HepG2 (cell line): ENCODE data around the gene RPAP2. TPM values are rescaled to one million over a fixed set of nuclear protein-coding genes. Genes with fewer than 3 reads are reported as not detected.

Experiments used
- ATAC-seq: fragments of 200-7000 bp; cut with Tn5 transposase; 3 replicates; pipeline ENCODE4 v1.9.1; 2020; ENCODE audit warnings: mild to moderate bottlenecking, moderate library complexity
- BruUV-seq: library from RNA; stranded (reverse); fragments of 400-500 nt; replicated peaks from 2 replicates; lab custom pipeline; 2021; lab: Mats Ljungman, UMichigan
- CTCF ChIA-PET: fragments of 300-600 bp; formaldehyde crosslinking; extraction: SDS; loops from one replicate; lab custom pipeline; 2021; ENCODE audit warnings: low total read pairs, inconsistent platforms, low intra/inter-chr PET ratio; lab: Yijun Ruan, JAX
- POLR2A ChIA-PET: fragments of 350-600 bp; sonication (Branson Sonifier 250); formaldehyde crosslinking; loops from one replicate; lab custom pipeline; 2020; ENCODE audit warnings: antibody characterized with exemption, inconsistent platforms; lab: Yijun Ruan, JAX
- DNase-seq: peaks from one replicate; pipeline ENCODE4 v3.0.0-alpha.2; 2015; ENCODE audit warnings: low spot score
- FAIRE-seq: peaks from 3 replicates; lab custom pipeline; 2011; peaks lifted over from hg19 to GRCh38; lab: Jason Lieb, UNC
- H2AFZ ChIP-seq: one replicate; pipeline ENCODE4 v1.6.1; 2011; ENCODE audit warnings: low read length, inconsistent platforms
- H3K27ac ChIP-seq: fragments of 300-600 bp; 3 replicates; pipeline ENCODE4 v1.8.0; 2011; ENCODE audit warnings: mixed run types, mild to moderate bottlenecking, mixed read lengths, low read length, inconsistent platforms; ENCODE audit not compliant: insufficient read depth; ENCODE audit errors: extremely low read length
- H3K27me3 ChIP-seq, 2 experiments: fragments of 200-600 bp in 1 of 2; 2 replicates in 1 of 2; 3 replicates in 1 of 2; pipeline versions ENCODE4 v1.6.0 to v1.8.0; 2011; ENCODE audit warnings: low read length in 2 of 2, mild to moderate bottlenecking in 2 of 2, moderate library complexity in 2 of 2, inconsistent platforms in 1 of 2; ENCODE audit not compliant: insufficient read depth in 2 of 2, control insufficient read depth in 1 of 2
- H3K36me3 ChIP-seq, 2 experiments: fragments of 200-600 bp in 1 of 2; replicated peaks in 1 of 2; 2 replicates in 1 of 2; 3 replicates in 1 of 2; pipeline versions ENCODE4 v1.5.1 to v1.8.0; 2011; ENCODE audit warnings: low read length in 2 of 2, inconsistent platforms in 1 of 2; ENCODE audit not compliant: insufficient read depth in 2 of 2, control insufficient read depth in 1 of 2
- H3K4me1 ChIP-seq: 2 replicates; pipeline ENCODE4 v1.5.1; 2012; ENCODE audit warnings: low read length, inconsistent platforms; ENCODE audit not compliant: insufficient read depth
- H3K4me2 ChIP-seq: 2 replicates; pipeline ENCODE4 v1.6.0; 2011; ENCODE audit warnings: low read depth, low read length, inconsistent platforms
- H3K4me3 ChIP-seq, 3 experiments: fragments of 200-600 bp in 1 of 3; sonication (generic), shearing (Covaris generic) in 1 of 3; replicated peaks in 1 of 3; 2 replicates each; pipeline ENCODE4 v1.5.1; 2011 to 2016; ENCODE audit warnings: low read length in 3 of 3, inconsistent platforms in 2 of 3, low read depth in 2 of 3, mild to moderate bottlenecking in 2 of 3, control low read depth in 1 of 3, mixed read lengths in 1 of 3; ENCODE audit not compliant: insufficient read depth in 1 of 3
- H3K79me2 ChIP-seq: one replicate; pipeline ENCODE4 v1.6.1; 2011; ENCODE audit warnings: low read length, inconsistent platforms; ENCODE audit not compliant: insufficient read depth
- H3K9ac ChIP-seq: 2 replicates; pipeline ENCODE4 v1.6.0; 2011; ENCODE audit warnings: mild to moderate bottlenecking, low read depth, low read length, inconsistent platforms; ENCODE audit not compliant: insufficient read depth
- H3K9me3 ChIP-seq: 2 replicates; pipeline ENCODE4 v1.5.1; 2012; ENCODE audit warnings: mild to moderate bottlenecking, low read length
- H4K20me1 ChIP-seq: 2 replicates; pipeline ENCODE4 v1.6.0; 2011; ENCODE audit warnings: inconsistent platforms, mild to moderate bottlenecking, low read length, moderate library complexity; ENCODE audit not compliant: insufficient read depth
- FLYWCH1 ChIP-seq: sonication (generic); formaldehyde crosslinking; IDR thresholded peaks from 2 replicates; pipeline ENCODE4 v1.8.1; 2023; ENCODE audit warnings: mild to moderate bottlenecking, missing genetic modification reagents
- NRL ChIP-seq: sonication (generic); formaldehyde crosslinking; IDR thresholded peaks from 2 replicates; pipeline ENCODE4 v1.5.0; 2020; ENCODE audit warnings: missing genetic modification reagents, mild to moderate bottlenecking, moderate library complexity, borderline replicate concordance
- SAFB2 ChIP-seq: sonication (generic); formaldehyde crosslinking; IDR thresholded peaks from 2 replicates; pipeline ENCODE4 v1.5.1; 2020; ENCODE audit warnings: missing genetic modification reagents, low read depth, mild to moderate bottlenecking, borderline replicate concordance
- SMC3 ChIP-seq: IDR thresholded peaks from 2 replicates; pipeline ENCODE4 v1.6.1; 2011; ENCODE audit warnings: low read length, improper control_type of control experiment
- STAG1 ChIP-seq: sonication (generic); formaldehyde crosslinking; IDR thresholded peaks from 2 replicates; pipeline ENCODE4 v1.4.0; 2020; ENCODE audit warnings: missing genetic modification reagents
- ZNF337 ChIP-seq: sonication (generic); formaldehyde crosslinking; IDR thresholded peaks from 2 replicates; pipeline ENCODE4 v1.5.1; 2020; ENCODE audit warnings: missing genetic modification reagents, low read depth, mild to moderate bottlenecking, borderline replicate concordance
- ZNF552 ChIP-seq: sonication (generic); formaldehyde crosslinking; IDR thresholded peaks from 2 replicates; pipeline ENCODE4 v1.9.0; 2022; ENCODE audit warnings: missing genetic modification reagents, mild to moderate bottlenecking, borderline replicate concordance
- in situ Hi-C: cut with HindIII; loops from 2 replicates; pipeline ENCODE4 v1.10.0; 2017; ENCODE audit warnings: low pct_unique_long_range_greater_than_20kb; ENCODE audit not compliant: extremely low pct_ligation_motif_present
- intact Hi-C: fragments of 100-400 bp; cut with micrococcal nuclease; formaldehyde crosslinking; loops from one replicate; pipeline ENCODE4 v1.10.0; 2022; ENCODE audit not compliant: unreplicated experiment
- polyA plus RNA-seq, 8 experiments: library from polyadenylated mRNA; depleted of rRNA in 3 of 8; stranded (reverse) in 7 of 8; unstranded in 1 of 8; fragments of >200 nt; fragmentation: Illumina TruSeq in 4 of 8; extraction: Trizol in 4 of 8; gene quantifications; 2 replicates each; pipeline versions ENCODE4 v1.2.1 to v1.2.3, GENCODE V29; 2011 to 2016; ENCODE audit warnings: low read depth in 4 of 8, missing spikeins in 1 of 8, mixed read lengths in 1 of 8; ENCODE audit not compliant: insufficient read depth in 1 of 8
- total RNA-seq, 5 experiments: library from RNA; depleted of rRNA; stranded (reverse); fragments of >200 nt; fragmentation: Illumina TruSeq; extraction: Trizol; gene quantifications; 2 replicates each; pipeline ENCODE4 v1.2.3, GENCODE V29; 2016; ENCODE audit warnings: low read depth in 1 of 5
- TF ChIP-seq, protein P1 (sequence below): sonication (generic); formaldehyde crosslinking; IDR thresholded peaks from 2 replicates; pipeline ENCODE4 v1.9.0; 2021; ENCODE audit warnings: missing genetic modification reagents, borderline replicate concordance
- TF ChIP-seq, protein P2 (sequence below): sonication (generic); formaldehyde crosslinking; IDR thresholded peaks from 2 replicates; pipeline ENCODE4 v1.4.0; 2020; ENCODE audit warnings: missing genetic modification reagents
- TF ChIP-seq, protein P3 (sequence below): sonication (generic); formaldehyde crosslinking; IDR thresholded peaks from 2 replicates; pipeline ENCODE4 v1.8.1; 2023; ENCODE audit warnings: mild to moderate bottlenecking, missing genetic modification reagents
- TF ChIP-seq, protein P4 (sequence below): sonication (generic); formaldehyde crosslinking; IDR thresholded peaks from 2 replicates; pipeline ENCODE4 v1.5.0; 2020; ENCODE audit warnings: mild to moderate bottlenecking, missing genetic modification reagents, moderate library complexity
- TF ChIP-seq, protein P5 (sequence below): sonication (generic); formaldehyde crosslinking; IDR thresholded peaks from 2 replicates; pipeline ENCODE4 v1.5.0; 2020; ENCODE audit warnings: missing genetic modification reagents

Gene RPAP2
- total and polyA plus RNA-seq, 2 of the 13 experiments (the other 11 are each of a cell fraction or from before 2014, with no cell fraction given), result 10.0 to 34.8 TPM

DNA sequence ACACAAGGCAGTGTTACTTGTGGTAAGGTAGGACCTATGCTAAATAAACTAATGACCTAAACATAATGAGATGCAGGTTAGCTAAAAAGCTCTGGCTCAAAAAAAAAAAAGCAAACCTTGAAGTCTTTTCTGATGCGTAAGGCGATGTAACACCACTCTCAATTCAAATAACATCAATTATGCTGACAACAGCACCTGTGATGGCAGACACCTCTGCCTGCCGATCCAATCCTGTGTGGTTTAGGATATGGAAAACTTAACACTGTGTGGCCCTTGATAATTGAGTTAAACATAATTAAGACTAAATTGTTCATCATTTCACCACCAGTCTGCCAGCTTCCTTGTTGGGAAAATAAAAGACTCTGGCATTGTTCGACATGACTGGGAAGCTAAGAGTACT, 9.1 kb downstream of the RPAP2 start (continued):
- TF ChIP-seq, protein P1, sequence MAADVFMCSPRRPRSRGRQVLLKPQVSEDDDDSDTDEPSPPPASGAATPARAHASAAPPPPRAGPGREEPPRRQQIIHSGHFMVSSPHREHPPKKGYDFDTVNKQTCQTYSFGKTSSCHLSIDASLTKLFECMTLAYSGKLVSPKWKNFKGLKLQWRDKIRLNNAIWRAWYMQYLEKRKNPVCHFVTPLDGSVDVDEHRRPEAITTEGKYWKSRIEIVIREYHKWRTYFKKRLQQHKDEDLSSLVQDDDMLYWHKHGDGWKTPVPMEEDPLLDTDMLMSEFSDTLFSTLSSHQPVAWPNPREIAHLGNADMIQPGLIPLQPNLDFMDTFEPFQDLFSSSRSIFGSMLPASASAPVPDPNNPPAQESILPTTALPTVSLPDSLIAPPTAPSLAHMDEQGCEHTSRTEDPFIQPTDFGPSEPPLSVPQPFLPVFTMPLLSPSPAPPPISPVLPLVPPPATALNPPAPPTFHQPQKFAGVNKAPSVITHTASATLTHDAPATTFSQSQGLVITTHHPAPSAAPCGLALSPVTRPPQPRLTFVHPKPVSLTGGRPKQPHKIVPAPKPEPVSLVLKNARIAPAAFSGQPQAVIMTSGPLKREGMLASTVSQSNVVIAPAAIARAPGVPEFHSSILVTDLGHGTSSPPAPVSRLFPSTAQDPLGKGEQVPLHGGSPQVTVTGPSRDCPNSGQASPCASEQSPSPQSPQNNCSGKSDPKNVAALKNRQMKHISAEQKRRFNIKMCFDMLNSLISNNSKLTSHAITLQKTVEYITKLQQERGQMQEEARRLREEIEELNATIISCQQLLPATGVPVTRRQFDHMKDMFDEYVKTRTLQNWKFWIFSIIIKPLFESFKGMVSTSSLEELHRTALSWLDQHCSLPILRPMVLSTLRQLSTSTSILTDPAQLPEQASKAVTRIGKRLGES (CRISPR knock-in tag), result no peak
- TF ChIP-seq SAFB2 (CRISPR knock-in tag), result no peak
- TF ChIP-seq, protein P2, sequence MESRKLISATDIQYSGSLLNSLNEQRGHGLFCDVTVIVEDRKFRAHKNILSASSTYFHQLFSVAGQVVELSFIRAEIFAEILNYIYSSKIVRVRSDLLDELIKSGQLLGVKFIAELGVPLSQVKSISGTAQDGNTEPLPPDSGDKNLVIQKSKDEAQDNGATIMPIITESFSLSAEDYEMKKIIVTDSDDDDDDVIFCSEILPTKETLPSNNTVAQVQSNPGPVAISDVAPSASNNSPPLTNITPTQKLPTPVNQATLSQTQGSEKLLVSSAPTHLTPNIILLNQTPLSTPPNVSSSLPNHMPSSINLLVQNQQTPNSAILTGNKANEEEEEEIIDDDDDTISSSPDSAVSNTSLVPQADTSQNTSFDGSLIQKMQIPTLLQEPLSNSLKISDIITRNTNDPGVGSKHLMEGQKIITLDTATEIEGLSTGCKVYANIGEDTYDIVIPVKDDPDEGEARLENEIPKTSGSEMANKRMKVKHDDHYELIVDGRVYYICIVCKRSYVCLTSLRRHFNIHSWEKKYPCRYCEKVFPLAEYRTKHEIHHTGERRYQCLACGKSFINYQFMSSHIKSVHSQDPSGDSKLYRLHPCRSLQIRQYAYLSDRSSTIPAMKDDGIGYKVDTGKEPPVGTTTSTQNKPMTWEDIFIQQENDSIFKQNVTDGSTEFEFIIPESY, result no peak
- TF ChIP-seq FLYWCH1, result no peak
- TF ChIP-seq, protein P3, sequence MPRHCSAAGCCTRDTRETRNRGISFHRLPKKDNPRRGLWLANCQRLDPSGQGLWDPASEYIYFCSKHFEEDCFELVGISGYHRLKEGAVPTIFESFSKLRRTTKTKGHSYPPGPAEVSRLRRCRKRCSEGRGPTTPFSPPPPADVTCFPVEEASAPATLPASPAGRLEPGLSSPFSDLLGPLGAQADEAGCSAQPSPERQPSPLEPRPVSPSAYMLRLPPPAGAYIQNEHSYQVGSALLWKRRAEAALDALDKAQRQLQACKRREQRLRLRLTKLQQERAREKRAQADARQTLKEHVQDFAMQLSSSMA, result no peak
- TF ChIP-seq, all 625 proteins: peak for 2

DNA sequence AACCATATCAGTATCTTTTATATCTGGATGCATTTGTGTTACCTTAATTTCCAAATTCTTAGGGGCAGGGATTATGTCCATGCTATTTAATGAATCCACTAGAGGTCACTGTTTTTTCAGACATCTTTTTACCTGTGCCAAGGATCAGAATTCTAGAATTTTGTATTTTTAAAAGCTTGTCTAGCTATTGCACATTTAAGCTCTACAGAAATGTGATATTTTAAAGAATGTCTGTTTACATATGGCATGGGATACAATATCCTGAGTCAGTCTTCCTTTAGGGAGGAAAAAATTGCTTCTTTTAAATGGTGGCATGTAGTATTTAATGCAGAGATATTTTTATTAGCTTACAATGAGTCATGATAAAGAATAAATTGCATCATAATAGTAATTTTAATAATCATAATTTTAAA, 11.3 kb downstream of the RPAP2 start:
- no TSS peak for BruUV-seq
- no peaks in the 10 kb centered on the region for H4K20me1 ChIP-seq
- H3K27ac ChIP-seq, result no peak overlapping the region
- intact Hi-C loops (loop anchor here (1.0 kb wide), 2 partner anchors 11 to 313 kb away; partner anchors contain the start of gene RPAP2), in situ Hi-C loops (loop anchor here (5.0 kb wide), 1 partner anchor 312 kb away; no protein-coding TSS in a partner anchor)
- no peak overlapping the region for H3K9ac ChIP-seq
- no peak overlapping the region for H2AFZ ChIP-seq
- H3K27me3 ChIP-seq, result no peaks in the 10 kb centered on the region
- H3K36me3 ChIP-seq, result peaks cover 0 to 12% of the 10 kb centered on the region in 2 experiments; a peak in 4 of 5 replicates
- no peaks in the 10 kb centered on the region for H3K79me2 ChIP-seq
- POLR2A ChIA-PET, result no interaction called here
- no peak overlapping the region for H3K4me3 ChIP-seq
- CTCF ChIA-PET, result interaction anchor here (1.0 to 3.5 kb wide), 2 partner anchors 289 to 313 kb away, joined by 3 to 20 read pairs; no protein-coding TSS in a partner anchor
- H3K4me1 ChIP-seq, result no peaks in the 10 kb centered on the region
- no peak overlapping the region for H3K4me2 ChIP-seq
- ATAC-seq (peak; percentile 42; the same call in 2 of the 3 replicates), FAIRE-seq (peak; percentile 28), DNase-seq (no peak)
- no peaks in the 10 kb centered on the region for H3K9me3 ChIP-seq
- TF ChIP-seq SMC3 (peak; percentile 25; the same call in 1 of the 2 replicates), STAG1 (CRISPR knock-in tag) (peak; percentile 71), ZNF552 (CRISPR knock-in tag) (no peak), ZNF337 (CRISPR knock-in tag) (no peak), NRL (CRISPR knock-in tag) (no peak)
- TF ChIP-seq, protein P4, sequence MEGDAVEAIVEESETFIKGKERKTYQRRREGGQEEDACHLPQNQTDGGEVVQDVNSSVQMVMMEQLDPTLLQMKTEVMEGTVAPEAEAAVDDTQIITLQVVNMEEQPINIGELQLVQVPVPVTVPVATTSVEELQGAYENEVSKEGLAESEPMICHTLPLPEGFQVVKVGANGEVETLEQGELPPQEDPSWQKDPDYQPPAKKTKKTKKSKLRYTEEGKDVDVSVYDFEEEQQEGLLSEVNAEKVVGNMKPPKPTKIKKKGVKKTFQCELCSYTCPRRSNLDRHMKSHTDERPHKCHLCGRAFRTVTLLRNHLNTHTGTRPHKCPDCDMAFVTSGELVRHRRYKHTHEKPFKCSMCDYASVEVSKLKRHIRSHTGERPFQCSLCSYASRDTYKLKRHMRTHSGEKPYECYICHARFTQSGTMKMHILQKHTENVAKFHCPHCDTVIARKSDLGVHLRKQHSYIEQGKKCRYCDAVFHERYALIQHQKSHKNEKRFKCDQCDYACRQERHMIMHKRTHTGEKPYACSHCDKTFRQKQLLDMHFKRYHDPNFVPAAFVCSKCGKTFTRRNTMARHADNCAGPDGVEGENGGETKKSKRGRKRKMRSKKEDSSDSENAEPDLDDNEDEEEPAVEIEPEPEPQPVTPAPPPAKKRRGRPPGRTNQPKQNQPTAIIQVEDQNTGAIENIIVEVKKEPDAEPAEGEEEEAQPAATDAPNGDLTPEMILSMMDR (CRISPR knock-in tag), result peak; percentile 50
- TF ChIP-seq, protein P5, sequence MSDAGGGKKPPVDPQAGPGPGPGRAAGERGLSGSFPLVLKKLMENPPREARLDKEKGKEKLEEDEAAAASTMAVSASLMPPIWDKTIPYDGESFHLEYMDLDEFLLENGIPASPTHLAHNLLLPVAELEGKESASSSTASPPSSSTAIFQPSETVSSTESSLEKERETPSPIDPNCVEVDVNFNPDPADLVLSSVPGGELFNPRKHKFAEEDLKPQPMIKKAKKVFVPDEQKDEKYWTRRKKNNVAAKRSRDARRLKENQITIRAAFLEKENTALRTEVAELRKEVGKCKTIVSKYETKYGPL (CRISPR knock-in tag), result no peak
